Measurements from ENCODE around the gene KIAA1671.

GRCh38 chr22:24920029-24920428 lies 32.5 kb upstream of the KIAA1671 start:
- TF ChIP-seq, protein P1, sequence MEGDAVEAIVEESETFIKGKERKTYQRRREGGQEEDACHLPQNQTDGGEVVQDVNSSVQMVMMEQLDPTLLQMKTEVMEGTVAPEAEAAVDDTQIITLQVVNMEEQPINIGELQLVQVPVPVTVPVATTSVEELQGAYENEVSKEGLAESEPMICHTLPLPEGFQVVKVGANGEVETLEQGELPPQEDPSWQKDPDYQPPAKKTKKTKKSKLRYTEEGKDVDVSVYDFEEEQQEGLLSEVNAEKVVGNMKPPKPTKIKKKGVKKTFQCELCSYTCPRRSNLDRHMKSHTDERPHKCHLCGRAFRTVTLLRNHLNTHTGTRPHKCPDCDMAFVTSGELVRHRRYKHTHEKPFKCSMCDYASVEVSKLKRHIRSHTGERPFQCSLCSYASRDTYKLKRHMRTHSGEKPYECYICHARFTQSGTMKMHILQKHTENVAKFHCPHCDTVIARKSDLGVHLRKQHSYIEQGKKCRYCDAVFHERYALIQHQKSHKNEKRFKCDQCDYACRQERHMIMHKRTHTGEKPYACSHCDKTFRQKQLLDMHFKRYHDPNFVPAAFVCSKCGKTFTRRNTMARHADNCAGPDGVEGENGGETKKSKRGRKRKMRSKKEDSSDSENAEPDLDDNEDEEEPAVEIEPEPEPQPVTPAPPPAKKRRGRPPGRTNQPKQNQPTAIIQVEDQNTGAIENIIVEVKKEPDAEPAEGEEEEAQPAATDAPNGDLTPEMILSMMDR (IDR thresholded peaks at IDR 0.05; ENCODE audit: low read depth, low read length, missing input control): no peak
- TF ChIP-seq JUND (IDR thresholded peaks at IDR 0.05): no peak
- TF ChIP-seq MAX (IDR thresholded peaks at IDR 0.05): no peak
- no peak for TF ChIP-seq ZBTB33 (IDR thresholded peaks at IDR 0.05)
- no peak for TF ChIP-seq GABPA (IDR thresholded peaks at IDR 0.05 in 1 of 2, conservative IDR thresholded peaks at IDR 0.05 in 1 of 2)
- TF ChIP-seq TAF1 (conservative IDR thresholded peaks at IDR 0.05): no peak
- no peak for TF ChIP-seq FOXA1 (IDR thresholded peaks at IDR 0.05)

Measured in liver (tissue), 3 donors.